Activated effector memory CD4-positive, alpha-beta T cell treated with Interleukin-2 at 50 U/mL for 16 hours (primary cell): ENCODE data around the gene ZNRF3.
A peak's percentile ranks its signal among the peaks of the same experiment; 100 is the strongest.
"Not testable (repeated sequence)": the region's sequence is repeated elsewhere in the genome, so short reads cannot be mapped to it uniquely, and the experiment has no call there.

Source experiments
- DNase-seq: peaks from one replicate; pipeline ENCODE4 v3.0.0-alpha.2; 2020

ZNRF3 gene

GRCh38 chr22:29014773-29015172 is 131.4 kb downstream of the ZNRF3 start:
- no peak for DNase-seq

GRCh38 chr22:29016067-29016938 is 132.9 kb downstream of the ZNRF3 start:
- DNase-seq = no peak

GRCh38 chr22:29018293-29019189 is 135.2 kb downstream of the ZNRF3 start:
- no peak for DNase-seq

GRCh38 chr22:29022101-29022817 is 138.9 kb downstream of the ZNRF3 start:
- DNase-seq = no peak

- DNase-seq = no peak
These were observed 139.9 kb downstream of the ZNRF3 start for GRCh38 chr22:29023172-29023796.

DNA sequence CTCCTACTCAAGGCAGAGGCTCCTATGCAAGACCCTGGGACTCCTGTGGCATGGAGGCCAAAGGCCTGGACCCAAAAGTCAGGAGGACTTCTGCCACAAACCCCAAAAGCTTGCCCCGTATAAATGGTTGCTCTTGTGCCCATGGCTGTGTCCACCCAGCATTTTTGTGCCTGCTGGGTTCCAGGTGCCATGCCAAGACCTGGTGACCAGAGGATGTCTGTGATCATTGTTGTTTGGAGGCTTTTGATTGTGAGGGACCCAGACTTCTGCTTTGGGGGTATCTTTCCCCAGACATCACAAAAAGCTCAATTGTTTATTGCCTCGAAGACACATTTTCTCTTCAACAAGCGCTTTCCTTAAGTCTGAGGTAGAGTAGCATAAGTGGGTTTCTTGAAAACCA is 143.2 kb downstream of the ZNRF3 start:
- no peak for DNase-seq

DNA sequence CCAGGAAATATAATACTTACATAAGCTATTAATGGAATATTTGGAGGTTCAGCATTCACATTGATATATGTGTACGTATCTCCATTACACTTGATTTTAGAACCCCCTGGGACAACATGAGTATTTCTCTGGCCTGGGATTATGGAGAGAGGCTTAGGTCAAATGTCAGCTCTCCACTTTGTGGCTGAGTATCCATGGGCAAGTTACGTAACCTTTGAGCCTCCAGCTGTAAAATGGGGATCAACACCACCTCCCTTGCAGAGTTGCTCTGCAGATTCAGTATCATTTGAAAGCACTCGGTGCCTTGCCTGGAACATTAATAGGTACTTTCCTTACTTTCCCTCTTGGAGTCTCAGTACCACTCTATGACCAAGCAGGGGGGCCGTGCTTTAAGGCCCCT is 145.1 kb downstream of the ZNRF3 start:
- DNase-seq = no peak

DNA sequence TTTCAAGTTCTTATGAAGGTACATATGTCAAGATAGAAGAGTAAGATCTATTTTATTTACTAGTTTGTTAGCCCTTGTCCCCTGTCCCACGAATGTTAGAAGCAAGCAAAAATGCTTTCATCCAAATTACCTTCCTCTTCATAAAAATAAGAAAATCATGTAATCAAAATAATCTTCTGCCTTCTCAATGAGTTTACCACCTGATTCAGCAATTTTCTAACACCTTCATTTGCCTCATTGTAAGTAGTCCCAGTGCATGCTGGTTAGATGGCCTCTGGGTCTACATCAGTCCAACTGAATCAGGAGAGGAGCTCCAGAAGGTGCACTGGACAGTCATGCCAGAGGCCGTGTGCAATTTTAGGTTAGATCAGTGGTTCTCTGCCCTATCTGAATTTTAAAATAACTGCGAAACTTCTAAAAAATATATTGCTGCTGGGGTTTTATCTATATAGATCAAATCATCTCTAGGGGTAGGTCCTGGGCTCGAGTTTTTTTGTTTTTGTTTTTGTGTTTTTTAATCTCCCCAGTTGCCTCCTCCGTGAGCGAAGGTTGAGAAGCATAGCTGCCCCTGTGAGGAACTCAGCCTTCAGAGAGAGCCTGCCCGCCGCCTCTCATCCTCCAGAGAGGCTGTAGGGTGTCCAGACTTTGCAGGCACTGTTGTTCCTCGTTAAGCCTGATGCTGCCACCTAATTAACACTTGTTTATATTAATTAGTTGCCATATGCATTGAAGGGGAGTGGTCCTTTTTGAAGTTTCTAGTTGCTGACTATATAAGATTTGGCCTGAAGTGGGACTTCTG is 146.0 kb downstream of the ZNRF3 start:
- DNase-seq = no peak

DNA sequence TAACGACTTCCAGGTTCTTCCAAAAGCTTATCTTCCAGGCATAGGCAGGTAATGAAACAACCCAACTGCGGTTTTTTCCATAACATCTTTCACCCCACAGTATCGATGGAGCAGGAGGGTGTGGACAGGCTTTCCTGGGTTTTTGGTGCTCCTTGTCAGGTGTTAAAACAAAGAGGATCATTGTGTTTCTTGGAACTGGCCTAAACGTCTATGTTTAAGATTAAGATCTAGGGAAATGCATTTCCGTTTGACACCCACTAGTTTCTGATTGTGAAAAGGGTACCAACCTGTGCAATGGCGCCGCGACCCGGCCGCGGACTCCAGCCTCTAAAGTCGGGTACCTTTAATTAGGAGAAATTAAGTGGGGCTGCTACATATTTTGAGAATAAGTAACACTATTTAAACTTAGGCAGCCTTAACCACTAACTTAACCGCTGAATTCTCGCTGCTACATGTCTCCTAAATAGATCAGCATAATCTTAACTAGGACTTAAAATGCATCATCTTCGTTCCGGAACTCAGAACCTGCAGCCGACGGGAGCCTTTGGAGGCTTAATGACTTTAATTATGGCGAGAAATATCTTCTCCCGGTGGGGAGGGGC is 146.7 kb downstream of the ZNRF3 start:
- DNase-seq = no peak

- no peak for DNase-seq
These were observed 147.3 kb downstream of the ZNRF3 start for GRCh38 chr22:29030618-29031226.

DNA sequence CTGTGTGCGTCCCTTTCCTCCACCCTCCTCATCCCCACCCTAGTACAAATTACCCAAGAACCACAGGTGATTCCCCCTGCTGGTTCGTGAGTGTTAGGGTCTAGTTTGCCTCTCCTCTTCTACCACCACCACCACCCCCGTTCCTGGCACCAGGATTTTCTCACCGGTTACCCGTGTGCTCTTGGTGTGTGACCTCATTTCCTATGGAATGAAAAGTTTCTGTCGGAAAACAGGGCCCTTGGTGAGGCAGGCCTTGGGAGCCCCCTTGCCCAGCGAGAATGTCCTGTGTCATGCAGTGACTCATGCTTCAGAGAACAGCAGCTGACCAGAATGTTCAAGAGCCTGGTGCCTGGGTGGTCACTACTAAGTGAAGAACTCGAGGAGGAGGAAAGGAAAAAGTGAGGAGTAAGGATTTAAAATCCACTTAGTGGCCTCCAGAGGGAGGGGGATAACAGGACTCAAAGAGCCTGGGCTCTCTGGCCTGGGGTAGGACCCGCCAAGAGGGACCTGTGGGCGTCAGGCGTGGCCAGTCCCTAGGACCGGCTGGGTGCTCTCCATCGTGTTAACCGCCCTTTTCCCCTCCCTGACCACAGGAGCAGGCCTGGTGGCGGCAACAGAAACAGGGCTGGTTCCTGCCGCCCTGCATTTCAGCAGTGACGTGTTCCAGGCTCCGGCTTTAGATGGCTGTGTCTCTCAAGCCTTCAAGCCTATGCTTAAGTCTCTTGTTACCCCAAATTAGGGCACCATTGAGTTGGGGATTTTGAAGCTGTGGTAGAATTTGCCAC is 148.0 kb downstream of the ZNRF3 start:
- no peak for DNase-seq

DNA sequence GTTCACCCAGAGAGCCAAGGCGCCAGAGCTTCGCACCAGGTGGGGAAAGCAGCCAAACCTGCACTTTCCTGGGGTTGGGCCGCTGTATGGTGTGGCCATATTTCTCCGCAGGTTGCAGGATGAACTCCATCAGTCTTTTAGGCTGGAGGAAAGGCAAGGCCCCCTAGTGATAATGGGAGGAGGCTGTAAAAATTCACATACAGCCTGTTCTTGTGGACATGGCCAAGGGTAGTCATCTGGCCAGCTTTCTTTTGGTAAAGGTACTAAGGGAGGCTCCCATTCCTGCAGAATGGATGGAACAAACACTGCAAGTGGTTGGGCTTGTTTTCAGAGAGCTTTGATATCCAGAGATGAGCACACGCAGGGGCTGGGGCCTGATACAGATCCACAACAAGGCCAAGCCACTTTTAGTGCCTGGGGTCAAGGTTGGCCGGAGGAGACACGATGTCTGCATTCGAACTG is 148.7 kb downstream of the ZNRF3 start:
- no peak for DNase-seq

DNA sequence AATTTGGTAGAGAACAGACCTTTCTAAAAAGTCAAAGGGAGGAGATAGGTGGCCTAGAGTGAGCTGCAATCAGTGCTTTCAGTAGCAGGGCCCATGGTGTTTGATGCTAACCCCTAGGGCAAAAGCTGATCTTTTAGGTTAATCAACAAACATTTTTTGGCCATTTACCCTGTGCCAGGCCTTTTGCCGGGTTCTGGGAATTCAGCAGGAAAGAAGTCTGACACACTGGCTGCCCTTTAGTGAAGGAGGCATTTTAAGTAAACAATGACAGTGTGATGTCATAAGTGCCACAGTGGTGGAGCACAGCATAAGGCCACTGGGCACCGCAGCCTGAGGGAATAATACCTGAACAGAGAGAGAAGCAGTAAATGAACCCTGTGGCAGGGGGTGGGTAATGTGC is 149.2 kb downstream of the ZNRF3 start:
- no peak for DNase-seq

GRCh38 chr22:29037340-29037932 is 154.1 kb downstream of the ZNRF3 start:
- no peak for DNase-seq

GRCh38 chr22:29039148-29039547 is 155.8 kb downstream of the ZNRF3 start:
- DNase-seq = no peak

- not testable (repeated sequence) for DNase-seq
These were observed 156.3 kb downstream of the ZNRF3 start for GRCh38 chr22:29039684-29040083.

DNA sequence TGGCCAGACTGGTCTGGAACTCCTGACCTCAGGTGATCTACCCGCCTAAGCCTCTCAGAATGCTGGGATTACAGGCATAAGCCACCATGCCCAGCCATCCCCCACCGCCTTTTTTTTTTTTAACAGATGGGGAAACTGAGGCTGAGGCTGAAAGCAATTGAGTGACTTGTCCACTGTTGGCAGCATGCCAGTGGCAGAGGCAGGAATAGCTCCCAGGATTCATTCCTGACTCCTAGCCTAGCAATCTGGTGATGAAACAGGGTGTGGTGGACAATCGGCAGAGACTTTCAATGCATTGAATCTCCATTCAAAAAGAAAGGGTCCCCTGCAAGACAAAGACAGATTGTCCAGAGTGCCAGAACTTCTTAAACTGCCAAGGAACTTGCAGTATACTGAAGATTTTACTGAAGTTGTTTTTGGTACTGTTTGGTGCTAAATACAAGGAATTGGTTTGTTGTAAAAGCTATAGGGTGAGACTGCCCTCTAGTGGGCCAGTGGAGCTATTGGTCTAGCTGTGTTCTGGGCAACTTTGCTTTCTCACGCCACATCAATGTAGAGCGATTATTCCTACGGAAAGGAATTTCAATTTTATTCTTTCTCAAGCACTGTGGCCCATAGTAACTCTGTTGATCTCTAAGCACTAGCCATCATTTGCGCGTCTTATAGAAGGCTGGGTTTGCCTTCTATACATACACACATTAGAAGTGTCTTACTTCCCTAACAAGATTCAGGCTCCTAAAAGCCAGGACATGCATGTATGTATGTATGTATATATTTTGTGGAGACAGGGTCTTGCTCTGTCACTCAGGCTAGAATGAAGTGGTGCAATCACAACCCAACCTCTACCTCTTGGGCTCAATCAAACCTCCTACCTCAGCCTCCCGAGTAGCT is 157.3 kb downstream of the ZNRF3 start:
- peak; percentile 18 for DNase-seq

DNA sequence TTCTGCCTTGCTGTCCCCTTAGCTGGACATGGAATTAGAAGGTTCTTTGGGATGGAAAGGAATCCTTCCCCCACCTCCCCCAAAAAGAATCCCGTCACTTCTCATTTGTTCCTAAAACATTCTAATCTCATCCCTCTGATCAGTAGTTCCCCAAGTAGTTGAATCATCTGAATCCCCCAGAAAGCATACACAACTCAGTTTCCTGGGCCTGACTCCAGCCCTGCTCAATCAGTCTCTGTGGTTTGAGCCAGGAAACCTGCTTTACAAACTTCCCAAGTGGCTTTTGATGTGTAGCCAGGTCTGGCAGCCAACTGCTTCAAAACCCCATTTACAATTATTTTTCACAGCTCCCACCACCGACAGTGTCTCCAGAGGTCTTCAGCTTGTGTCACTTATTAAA is 158.0 kb downstream of the ZNRF3 start:
- no peak for DNase-seq
